Glutamatergic neuron (in vitro differentiated cells): ENCODE results near the gene GCLM. TPM values are rescaled to one million over a fixed set of nuclear protein-coding genes. Genes with fewer than 3 reads are reported as not detected.
"Not testable (repeated sequence)": the region's sequence is repeated elsewhere in the genome, so short reads cannot be mapped to it uniquely, and the experiment has no call there.

Source experiments
- DNase-seq: peaks from one replicate; pipeline ENCODE4 v3.0.0; 2022
- H3K27ac Mint-ChIP-seq: one replicate; pipeline ENCODE4 v1.8.0; 2020; ENCODE audit warnings: mild to moderate bottlenecking, mixed read lengths, inconsistent platforms; ENCODE audit not compliant: unreplicated experiment
- H3K27me3 Mint-ChIP-seq: one replicate; pipeline ENCODE4 v1.8.0; 2020; ENCODE audit warnings: mild to moderate bottlenecking, moderate library complexity, mixed read lengths, inconsistent platforms; ENCODE audit not compliant: unreplicated experiment
- H3K36me3 Mint-ChIP-seq: one replicate; pipeline ENCODE4 v1.8.0; 2020; ENCODE audit warnings: mild to moderate bottlenecking, mixed read lengths, inconsistent platforms; ENCODE audit not compliant: unreplicated experiment
- H3K4me1 Mint-ChIP-seq: one replicate; pipeline ENCODE4 v1.8.0; 2020; ENCODE audit warnings: mild to moderate bottlenecking, low read depth, mixed read lengths, inconsistent platforms; ENCODE audit not compliant: unreplicated experiment
- H3K4me3 Mint-ChIP-seq: one replicate; pipeline ENCODE4 v1.8.0; 2020; ENCODE audit warnings: mild to moderate bottlenecking, mixed read lengths, inconsistent platforms; ENCODE audit not compliant: unreplicated experiment
- H3K9me3 Mint-ChIP-seq: one replicate; pipeline ENCODE4 v1.8.0; 2020; ENCODE audit warnings: mild to moderate bottlenecking, moderate library complexity, mixed read lengths, inconsistent platforms; ENCODE audit not compliant: unreplicated experiment
- total RNA-seq: library from RNA; stranded (reverse); fragmentation: NEBNext Ultra II Directional; extraction: Animal tissue kit (Norgen Biotek cat#: 25700); gene quantifications from one replicate; pipeline ENCODE4 v1.2.1, GENCODE V29; 2021; ENCODE audit not compliant: unreplicated experiment
- TF ChIP-seq, protein P1 (sequence below): fragments of 200-600 bp; sonication (generic); IDR thresholded peaks from one replicate; pipeline ENCODE4 v1.5.0; 2021; ENCODE audit not compliant: partially characterized antibody, unreplicated experiment

GCLM gene
- total RNA-seq, 1 donor from 2014 or later: 14.9 TPM

- Mint-ChIP-seq H3K36me3 (peaks cover 6% of the 10 kb centered on the region), H3K4me1 (no peaks in the 10 kb centered on the region), H3K27me3 (no peaks in the 10 kb centered on the region), H3K4me3 (no peak overlapping the region), H3K9me3 (no peaks in the 10 kb centered on the region), H3K27ac (no peak overlapping the region)
- no peak for DNase-seq
- TF ChIP-seq, protein P1, sequence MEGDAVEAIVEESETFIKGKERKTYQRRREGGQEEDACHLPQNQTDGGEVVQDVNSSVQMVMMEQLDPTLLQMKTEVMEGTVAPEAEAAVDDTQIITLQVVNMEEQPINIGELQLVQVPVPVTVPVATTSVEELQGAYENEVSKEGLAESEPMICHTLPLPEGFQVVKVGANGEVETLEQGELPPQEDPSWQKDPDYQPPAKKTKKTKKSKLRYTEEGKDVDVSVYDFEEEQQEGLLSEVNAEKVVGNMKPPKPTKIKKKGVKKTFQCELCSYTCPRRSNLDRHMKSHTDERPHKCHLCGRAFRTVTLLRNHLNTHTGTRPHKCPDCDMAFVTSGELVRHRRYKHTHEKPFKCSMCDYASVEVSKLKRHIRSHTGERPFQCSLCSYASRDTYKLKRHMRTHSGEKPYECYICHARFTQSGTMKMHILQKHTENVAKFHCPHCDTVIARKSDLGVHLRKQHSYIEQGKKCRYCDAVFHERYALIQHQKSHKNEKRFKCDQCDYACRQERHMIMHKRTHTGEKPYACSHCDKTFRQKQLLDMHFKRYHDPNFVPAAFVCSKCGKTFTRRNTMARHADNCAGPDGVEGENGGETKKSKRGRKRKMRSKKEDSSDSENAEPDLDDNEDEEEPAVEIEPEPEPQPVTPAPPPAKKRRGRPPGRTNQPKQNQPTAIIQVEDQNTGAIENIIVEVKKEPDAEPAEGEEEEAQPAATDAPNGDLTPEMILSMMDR: no peak
Measured at GRCh38 chr1:93938461-93939145, 29.4 kb upstream of the GCLM start.

DNA sequence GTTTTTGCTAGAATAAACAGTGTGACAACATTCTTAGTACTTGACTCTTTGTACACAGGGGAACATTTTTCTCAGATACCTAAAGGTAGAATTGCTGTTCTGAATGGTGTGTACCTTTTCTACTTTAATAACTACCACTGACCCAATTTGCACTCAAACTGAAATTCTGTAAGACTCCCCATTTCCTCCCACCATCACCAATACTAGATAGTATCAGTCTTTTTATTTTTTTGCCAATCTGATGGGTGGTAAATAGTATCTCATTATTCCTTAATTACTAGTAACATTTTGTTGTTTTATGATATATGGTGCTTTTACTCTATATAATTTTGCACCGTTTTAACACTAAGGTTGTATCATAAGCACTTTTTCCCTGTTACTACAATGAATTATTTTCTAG, 28.8 kb upstream of the GCLM start:
- H3K9me3 Mint-ChIP-seq: no peaks in the 10 kb centered on the region
- TF ChIP-seq, protein P1: no peak
- H3K36me3 Mint-ChIP-seq: peaks cover 6% of the 10 kb centered on the region
- no peaks in the 10 kb centered on the region for H3K4me1 Mint-ChIP-seq
- H3K27ac Mint-ChIP-seq: no peak overlapping the region
- no peaks in the 10 kb centered on the region for H3K27me3 Mint-ChIP-seq
- no peak for DNase-seq
- H3K4me3 Mint-ChIP-seq: no peak overlapping the region

- no peak overlapping the region for H3K27ac Mint-ChIP-seq
- peaks cover 2% of the 10 kb centered on the region for H3K27me3 Mint-ChIP-seq
- no peaks in the 10 kb centered on the region for H3K9me3 Mint-ChIP-seq
- H3K4me3 Mint-ChIP-seq: no peak overlapping the region
- peaks cover 10% of the 10 kb centered on the region for H3K36me3 Mint-ChIP-seq
- no peaks in the 10 kb centered on the region for H3K4me1 Mint-ChIP-seq
- DNase-seq: no peak
- TF ChIP-seq, protein P1: no peak
Measured at GRCh38 chr1:93925206-93925605, 16.0 kb upstream of the GCLM start.

DNA sequence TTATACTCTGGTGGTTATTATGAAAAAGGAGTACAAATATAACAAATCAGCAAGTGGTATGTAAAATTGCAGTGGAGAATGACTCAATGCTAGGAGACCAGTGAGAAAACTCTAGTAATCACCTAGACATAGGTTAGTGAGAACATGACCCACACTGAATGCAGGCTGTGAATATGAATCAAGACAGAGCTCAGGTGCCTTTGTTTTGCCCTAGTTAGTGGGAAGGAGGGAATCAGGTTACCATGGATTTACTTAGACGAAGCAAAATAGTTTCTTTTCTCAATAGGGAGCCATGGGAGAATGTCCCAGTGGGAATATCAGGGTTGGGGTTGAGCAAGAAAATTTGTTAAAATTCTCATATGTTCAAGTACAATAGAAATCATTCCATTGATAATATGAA, 10.6 kb upstream of the GCLM start:
- Mint-ChIP-seq H3K4me1 (no peaks in the 10 kb centered on the region), H3K27me3 (peaks cover 4% of the 10 kb centered on the region), H3K27ac (no peak overlapping the region), H3K36me3 (peaks cover 5% of the 10 kb centered on the region), H3K4me3 (no peak overlapping the region), H3K9me3 (peaks cover 2% of the 10 kb centered on the region)
- DNase-seq: no peak
- TF ChIP-seq, protein P1: no peak

- TF ChIP-seq, protein P1: no peak
- H3K27me3 Mint-ChIP-seq: peaks cover 6% of the 10 kb centered on the region
- no peak overlapping the region for H3K27ac Mint-ChIP-seq
- no peaks in the 10 kb centered on the region for H3K4me1 Mint-ChIP-seq
- no peak for DNase-seq
- peaks cover 2% of the 10 kb centered on the region for H3K9me3 Mint-ChIP-seq
- peaks cover 5% of the 10 kb centered on the region for H3K36me3 Mint-ChIP-seq
- no peak overlapping the region for H3K4me3 Mint-ChIP-seq
Measured at GRCh38 chr1:93917302-93917701, 8.1 kb upstream of the GCLM start.

DNA sequence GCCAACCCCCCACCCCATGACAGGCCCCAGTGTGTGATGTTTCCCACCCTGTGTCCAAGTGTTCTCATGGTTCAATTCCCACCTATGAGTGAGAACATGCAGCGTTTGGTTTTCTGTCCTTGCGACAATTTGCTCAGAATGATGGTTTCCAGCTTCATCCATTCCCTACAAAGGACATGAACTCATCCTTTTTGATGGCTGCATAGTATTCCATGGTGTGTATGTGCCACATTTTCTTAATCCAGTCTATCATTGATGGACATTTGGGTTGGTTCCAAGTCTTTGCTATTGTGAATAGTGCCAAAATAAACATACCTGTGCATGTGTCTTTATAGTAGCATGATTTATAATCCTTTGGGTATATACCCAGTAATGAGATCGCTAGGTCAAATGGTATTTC, 1.6 kb upstream of the GCLM start:
- peaks cover 11% of the 10 kb centered on the region for H3K4me1 Mint-ChIP-seq
- not testable (repeated sequence) for H3K9me3 Mint-ChIP-seq, H3K4me3 Mint-ChIP-seq, H3K36me3 Mint-ChIP-seq, DNase-seq, H3K27ac Mint-ChIP-seq
- H3K27me3 Mint-ChIP-seq: peaks cover 12% of the 10 kb centered on the region
